Activated naive CD8-positive, alpha-beta T cell (primary cell): Measurements from ENCODE around the gene CMTM8.
"Not testable (repeated sequence)": the region's sequence is repeated elsewhere in the genome, so short reads cannot be mapped to it uniquely, and the experiment has no call there.

Experiments
- H3K27ac Mint-ChIP-seq: one replicate; pipeline ENCODE4 v1.8.0; 2021; ENCODE audit warnings: mixed read lengths
- H3K27me3 Mint-ChIP-seq: one replicate; pipeline ENCODE4 v1.8.0; 2021; ENCODE audit warnings: mixed read lengths
- H3K36me3 Mint-ChIP-seq: one replicate; pipeline ENCODE4 v1.8.0; 2021; ENCODE audit warnings: mixed read lengths
- H3K4me1 Mint-ChIP-seq: one replicate; pipeline ENCODE4 v1.8.0; 2021; ENCODE audit warnings: low read depth, mixed read lengths
- H3K4me3 Mint-ChIP-seq: one replicate; pipeline ENCODE4 v1.8.0; 2021; ENCODE audit warnings: mild to moderate bottlenecking, mixed read lengths
- H3K9me3 Mint-ChIP-seq: one replicate; pipeline ENCODE4 v1.8.0; 2021; ENCODE audit warnings: low read depth, mixed read lengths

Gene CMTM8

GRCh38 chr3:32373844-32374243 is 135.4 kb downstream of the CMTM8 start:
- no peak overlapping the region for H3K4me3 Mint-ChIP-seq
- H3K36me3 Mint-ChIP-seq: peaks cover 2% of the 10 kb centered on the region
- no peaks in the 10 kb centered on the region for H3K27me3 Mint-ChIP-seq
- H3K4me1 Mint-ChIP-seq: peaks cover 37% of the 10 kb centered on the region
- H3K9me3 Mint-ChIP-seq: no peaks in the 10 kb centered on the region
- peak overlapping the region; percentile 16 for H3K27ac Mint-ChIP-seq

GRCh38 chr3:32374788-32375595 is 136.5 kb downstream of the CMTM8 start:
- Mint-ChIP-seq H3K27ac (peak overlapping the region; percentile 50), H3K27me3 (no peaks in the 10 kb centered on the region), H3K9me3 (no peaks in the 10 kb centered on the region), H3K4me1 (peaks cover 33% of the 10 kb centered on the region), H3K36me3 (peaks cover 2% of the 10 kb centered on the region), H3K4me3 (no peak overlapping the region)

- no peaks in the 10 kb centered on the region for H3K27me3 Mint-ChIP-seq
- H3K27ac Mint-ChIP-seq: peak overlapping the region; percentile 50
- H3K4me3 Mint-ChIP-seq: no peak overlapping the region
- peaks cover 29% of the 10 kb centered on the region for H3K4me1 Mint-ChIP-seq
- H3K9me3 Mint-ChIP-seq: no peaks in the 10 kb centered on the region
- H3K36me3 Mint-ChIP-seq: no peaks in the 10 kb centered on the region
Observed at GRCh38 chr3:32375596-32375930, 137.1 kb downstream of the CMTM8 start.

GRCh38 chr3:32376115-32376514 is 137.6 kb downstream of the CMTM8 start:
- H3K27ac Mint-ChIP-seq: no peak overlapping the region
- no peaks in the 10 kb centered on the region for H3K36me3 Mint-ChIP-seq
- H3K4me1 Mint-ChIP-seq: peaks cover 26% of the 10 kb centered on the region
- H3K27me3 Mint-ChIP-seq: no peaks in the 10 kb centered on the region
- H3K9me3 Mint-ChIP-seq: no peaks in the 10 kb centered on the region
- H3K4me3 Mint-ChIP-seq: no peak overlapping the region

GRCh38 chr3:32379831-32380500 is 141.5 kb downstream of the CMTM8 start:
- peaks cover 5% of the 10 kb centered on the region for H3K4me1 Mint-ChIP-seq
- no peak overlapping the region for H3K4me3 Mint-ChIP-seq
- H3K27ac Mint-ChIP-seq: no peak overlapping the region
- H3K36me3 Mint-ChIP-seq: no peaks in the 10 kb centered on the region
- no peaks in the 10 kb centered on the region for H3K9me3 Mint-ChIP-seq
- no peaks in the 10 kb centered on the region for H3K27me3 Mint-ChIP-seq

GRCh38 chr3:32381922-32382321 is 143.4 kb downstream of the CMTM8 start:
- Mint-ChIP-seq H3K4me1 (no peaks in the 10 kb centered on the region), H3K27me3 (no peaks in the 10 kb centered on the region), H3K9me3 (no peaks in the 10 kb centered on the region), H3K4me3 (no peak overlapping the region), H3K27ac (no peak overlapping the region), H3K36me3 (no peaks in the 10 kb centered on the region)

GRCh38 chr3:32383136-32383711 is 144.7 kb downstream of the CMTM8 start:
- no peaks in the 10 kb centered on the region for H3K36me3 Mint-ChIP-seq
- H3K27ac Mint-ChIP-seq: no peak overlapping the region
- H3K27me3 Mint-ChIP-seq: no peaks in the 10 kb centered on the region
- H3K4me3 Mint-ChIP-seq: no peak overlapping the region
- H3K9me3 Mint-ChIP-seq: no peaks in the 10 kb centered on the region
- no peaks in the 10 kb centered on the region for H3K4me1 Mint-ChIP-seq

GRCh38 chr3:32384938-32385337 is 146.5 kb downstream of the CMTM8 start:
- Mint-ChIP-seq H3K9me3 (no peaks in the 10 kb centered on the region), H3K27me3 (no peaks in the 10 kb centered on the region), H3K27ac (no peak overlapping the region), H3K36me3 (no peaks in the 10 kb centered on the region), H3K4me1 (peaks cover 9% of the 10 kb centered on the region), H3K4me3 (no peak overlapping the region)

GRCh38 chr3:32387512-32387911 is 149.0 kb downstream of the CMTM8 start:
- Mint-ChIP-seq H3K36me3 (no peaks in the 10 kb centered on the region), H3K27ac (no peak overlapping the region), H3K9me3 (no peaks in the 10 kb centered on the region), H3K4me3 (no peak overlapping the region), H3K27me3 (no peaks in the 10 kb centered on the region), H3K4me1 (peaks cover 22% of the 10 kb centered on the region)

GRCh38 chr3:32389577-32389976 is 151.1 kb downstream of the CMTM8 start:
- H3K9me3 Mint-ChIP-seq, H3K36me3 Mint-ChIP-seq, H3K27me3 Mint-ChIP-seq: not testable (repeated sequence)
- peaks cover 43% of the 10 kb centered on the region for H3K4me1 Mint-ChIP-seq
- peak overlapping the region; percentile 58 for H3K27ac Mint-ChIP-seq
- H3K4me3 Mint-ChIP-seq: peak overlapping the region; percentile 44

GRCh38 chr3:32391643-32392535 is 153.4 kb downstream of the CMTM8 start, which contains the start of gene CMTM7:
Gene CMTM7, plus strand, starts transcription at chr3:32391853. Its CDS starts 54 bp downstream, at chr3:32391907.
- peak within 1 kb of the TSS; percentile 93 for H3K4me3 Mint-ChIP-seq
- peaks cover 62% of the 10 kb centered on the region for H3K4me1 Mint-ChIP-seq
- peak within 1 kb of the TSS; percentile 95 for H3K27ac Mint-ChIP-seq
- no peaks in the 10 kb centered on the region for H3K36me3 Mint-ChIP-seq
- H3K9me3 Mint-ChIP-seq: no peaks in the 10 kb centered on the region
- no peaks in the 10 kb centered on the region for H3K27me3 Mint-ChIP-seq

- H3K4me1 Mint-ChIP-seq: peaks cover 64% of the 10 kb centered on the region
- peak overlapping the region; percentile 93 for H3K4me3 Mint-ChIP-seq
- H3K27ac Mint-ChIP-seq: peak overlapping the region; percentile 95
- no peaks in the 10 kb centered on the region for H3K36me3 Mint-ChIP-seq
- H3K9me3 Mint-ChIP-seq: no peaks in the 10 kb centered on the region
- no peaks in the 10 kb centered on the region for H3K27me3 Mint-ChIP-seq
Observed at GRCh38 chr3:32392536-32393302, 154.2 kb downstream of the CMTM8 start.

- H3K36me3 Mint-ChIP-seq: no peaks in the 10 kb centered on the region
- H3K9me3 Mint-ChIP-seq: no peaks in the 10 kb centered on the region
- H3K27ac Mint-ChIP-seq: peak overlapping the region; percentile 79
- no peak overlapping the region for H3K4me3 Mint-ChIP-seq
- H3K27me3 Mint-ChIP-seq: no peaks in the 10 kb centered on the region
- H3K4me1 Mint-ChIP-seq: peaks cover 75% of the 10 kb centered on the region
Observed at GRCh38 chr3:32395496-32395895, 157.0 kb downstream of the CMTM8 start.

- H3K27ac Mint-ChIP-seq: peak overlapping the region; percentile 74
- no peaks in the 10 kb centered on the region for H3K27me3 Mint-ChIP-seq
- H3K9me3 Mint-ChIP-seq: no peaks in the 10 kb centered on the region
- no peak overlapping the region for H3K4me3 Mint-ChIP-seq
- H3K4me1 Mint-ChIP-seq: peaks cover 76% of the 10 kb centered on the region
- H3K36me3 Mint-ChIP-seq: no peaks in the 10 kb centered on the region
Observed at GRCh38 chr3:32397941-32398340, 159.5 kb downstream of the CMTM8 start.
